Neural cell (in vitro differentiated cells): ENCODE measurements around the gene ITK. TPM values are rescaled to one million over a fixed set of nuclear protein-coding genes. Genes with fewer than 3 reads are reported as not detected.
"Not testable (repeated sequence)": the region's sequence is repeated elsewhere in the genome, so short reads cannot be mapped to it uniquely, and the experiment has no call there.

Experiments
- H2AFZ ChIP-seq: fragments of 200-600, 300-800 bp; sonication (generic), shearing (Covaris generic); 2 replicates; pipeline ENCODE4 v1.6.0; 2014; ENCODE audit warnings: low read depth, mild to moderate bottlenecking, antibody characterized with exemption, low read length, moderate library complexity
- H3F3A ChIP-seq: fragments of 200-600 bp; shearing (Covaris generic); 2 replicates; pipeline ENCODE4 v1.6.1; 2016; ENCODE audit warnings: mild to moderate bottlenecking, moderate library complexity, mixed read lengths, antibody characterized with exemption, low read length; ENCODE audit not compliant: insufficient read depth, poor library complexity, severe bottlenecking
- H3K27ac ChIP-seq: fragments of 200-600, 300-800 bp; sonication (generic), shearing (Covaris generic); 2 replicates; pipeline ENCODE4 v1.5.1; 2014; ENCODE audit warnings: mild to moderate bottlenecking, low read length, moderate library complexity
- H3K27me3 ChIP-seq: fragments of 300-800, 200-600 bp; sonication (generic), shearing (Covaris generic); 2 replicates; pipeline ENCODE4 v1.6.0; 2014; ENCODE audit warnings: mild to moderate bottlenecking, low read depth, low read length, moderate library complexity; ENCODE audit not compliant: insufficient read depth
- H3K36me3 ChIP-seq: fragments of 300-800, 200-600 bp; sonication (generic), shearing (Covaris generic); 2 replicates; pipeline ENCODE4 v1.5.1; 2014; ENCODE audit warnings: mild to moderate bottlenecking, antibody characterized with exemption, low read length, moderate library complexity; ENCODE audit not compliant: insufficient read depth
- H3K4me2 ChIP-seq: fragments of 300-800, 200-600 bp; sonication (generic), shearing (Covaris generic); 2 replicates; pipeline ENCODE4 v1.6.0; 2014; ENCODE audit warnings: mild to moderate bottlenecking, low read length
- H3K4me3 ChIP-seq: fragments of 300-800, 200-600 bp; sonication (generic), shearing (Covaris generic); 2 replicates; pipeline ENCODE4 v1.5.1; 2014; ENCODE audit warnings: mild to moderate bottlenecking, low read length, moderate library complexity
- H3K79me2 ChIP-seq: fragments of 200-600 bp; shearing (Covaris generic); replicated peaks from 2 replicates; pipeline ENCODE4 v1.6.0; 2014; ENCODE audit warnings: mild to moderate bottlenecking, low read length, moderate library complexity; ENCODE audit not compliant: insufficient read depth
- H3K9ac ChIP-seq: fragments of 300-800, 200-600 bp; sonication (generic), shearing (Covaris generic); 2 replicates; pipeline ENCODE4 v1.6.1; 2016; ENCODE audit warnings: mild to moderate bottlenecking, low read length, mixed read lengths
- H3K9me2 ChIP-seq: fragments of 200-600 bp; shearing (Covaris generic); 2 replicates; pipeline ENCODE4 v1.6.1; 2016; ENCODE audit warnings: mild to moderate bottlenecking, low read length, mixed read lengths; ENCODE audit not compliant: insufficient read depth
- H3K9me3 ChIP-seq: fragments of 200-600, 300-800 bp; sonication (generic), shearing (Covaris generic); 2 replicates; pipeline ENCODE4 v1.6.1; 2016; ENCODE audit warnings: mild to moderate bottlenecking, mixed run types, low read length, moderate library complexity, mixed read lengths
- H4K20me1 ChIP-seq: fragments of 200-600 bp; shearing (Covaris generic); 2 replicates; pipeline ENCODE4 v1.6.1; 2016; ENCODE audit warnings: mild to moderate bottlenecking, mixed run types; ENCODE audit not compliant: insufficient read depth
- CTCF ChIP-seq: fragments of 450-650 bp; IDR thresholded peaks from 2 replicates; pipeline ENCODE4 v1.5.1; 2014; ENCODE audit warnings: antibody characterized with exemption, mild to moderate bottlenecking, moderate library complexity; ENCODE audit not compliant: poor library complexity, severe bottlenecking
- EP300 ChIP-seq: fragments of 450-650 bp; conservative IDR thresholded peaks from 2 replicates; pipeline ENCODE4 v1.6.1; 2014; ENCODE audit warnings: antibody characterized with exemption, mild to moderate bottlenecking, moderate library complexity; ENCODE audit not compliant: poor library complexity, severe bottlenecking
- EZH2 ChIP-seq: fragments of 200-600, 300-800 bp; shearing (Covaris generic), sonication (generic); IDR thresholded peaks from 2 replicates; pipeline ENCODE4 v1.6.1; 2014; ENCODE audit warnings: antibody characterized with exemption, low read length, borderline replicate concordance, mild to moderate bottlenecking; ENCODE audit not compliant: insufficient read depth, poor library complexity, severe bottlenecking
- MXI1 ChIP-seq: fragments of 450-650 bp; conservative IDR thresholded peaks from 2 replicates; pipeline ENCODE4 v1.6.1; 2014; ENCODE audit warnings: antibody characterized with exemption, mild to moderate bottlenecking; ENCODE audit not compliant: poor library complexity, severe bottlenecking
- POLR2AphosphoS5 ChIP-seq: IDR thresholded peaks from 2 replicates; pipeline ENCODE4 v1.6.1; 2012
- RAD21 ChIP-seq: fragments of 450-650 bp; conservative IDR thresholded peaks from 2 replicates; pipeline ENCODE4 v1.6.1; 2014; ENCODE audit warnings: antibody characterized with exemption, mild to moderate bottlenecking, moderate library complexity
- REST ChIP-seq: IDR thresholded peaks from 2 replicates; pipeline ENCODE4 v1.6.1; 2012; ENCODE audit warnings: borderline replicate concordance
- SMC3 ChIP-seq: fragments of 450-650 bp; conservative IDR thresholded peaks from 2 replicates; pipeline ENCODE4 v1.6.1; 2014; ENCODE audit warnings: antibody characterized with exemption, mild to moderate bottlenecking, moderate library complexity; ENCODE audit not compliant: poor library complexity
- TAF1 ChIP-seq: IDR thresholded peaks from 2 replicates; pipeline ENCODE4 v1.6.1; 2012; ENCODE audit warnings: low read depth
- polyA plus RNA-seq: library from polyadenylated mRNA; depleted of rRNA; stranded (reverse); fragments of >200 nt; gene quantifications from 2 replicates; pipeline ENCODE4 v1.2.3, GENCODE V29; 2014

Gene ITK
- polyA plus RNA-seq, 1 donor from 2014 or later = not detected

GRCh38 chr5:157204765-157205164 is 24.1 kb downstream of the ITK start:
- Histone ChIP-seq H3K36me3 (no peaks in the 10 kb centered on the region), H3K4me2 (no peak overlapping the region), H3K27ac (no peak overlapping the region), H2AFZ (no peak overlapping the region), H3K9me3 (no peaks in the 10 kb centered on the region), H3K4me3 (no peak overlapping the region), H3K9me2 (no peaks in the 10 kb centered on the region), H4K20me1 (no peaks in the 10 kb centered on the region), H3F3A (no peaks in the 10 kb centered on the region), H3K27me3 (no peaks in the 10 kb centered on the region), H3K79me2 (no peaks in the 10 kb centered on the region), H3K9ac (no peak overlapping the region)
- TF ChIP-seq EP300 (no peak), CTCF (no peak)

- Histone ChIP-seq H3K4me3 (no peak overlapping the region), H3K9me2 (no peaks in the 10 kb centered on the region), H3K79me2 (no peaks in the 10 kb centered on the region), H3K9me3 (no peaks in the 10 kb centered on the region), H3K27ac (no peak overlapping the region), H4K20me1 (no peaks in the 10 kb centered on the region), H3K9ac (no peak overlapping the region), H2AFZ (no peak overlapping the region), H3K27me3 (no peaks in the 10 kb centered on the region), H3F3A (no peaks in the 10 kb centered on the region), H3K4me2 (no peak overlapping the region), H3K36me3 (no peaks in the 10 kb centered on the region)
- TF ChIP-seq REST (no peak), SMC3 (no peak), EZH2 (no peak), TAF1 (no peak), MXI1 (no peak), CTCF (no peak), POLR2AphosphoS5 (no peak), RAD21 (no peak), EP300 (no peak)
Measured at GRCh38 chr5:157205708-157206107, 25.1 kb downstream of the ITK start.

GRCh38 chr5:157210652-157211051 is 30.0 kb downstream of the ITK start:
- not testable (repeated sequence) for H3K27me3 ChIP-seq, H3K9me3 ChIP-seq, H2AFZ ChIP-seq, H3K79me2 ChIP-seq, H3K36me3 ChIP-seq, H3K4me2 ChIP-seq, H3K27ac ChIP-seq, H3F3A ChIP-seq, H3K4me3 ChIP-seq, H3K9me2 ChIP-seq, H4K20me1 ChIP-seq, H3K9ac ChIP-seq
